ENCODE data around the gene SUSD1.
A peak's percentile ranks its signal among the peaks of the same experiment; 100 is the strongest.

SUSD1 gene

GRCh38 chr9:112120030-112120341 lies 55.1 kb downstream of the SUSD1 start:
- H3K27ac ChIP-seq (ENCODE audit: low read depth, low read length) = no peak overlapping the region
- H2BK120ac ChIP-seq (ENCODE audit: low read depth, low read length) = no peak overlapping the region
- H3K36me3 ChIP-seq (ENCODE audit: control insufficient read depth, insufficient read depth, low read length) = no peaks in the 10 kb centered on the region
- H3K56ac ChIP-seq (ENCODE audit: low read length) = no peak overlapping the region
- no peaks in the 10 kb centered on the region for H3K79me2 ChIP-seq (ENCODE audit: control insufficient read depth, insufficient read depth, low read length)
- DNase-seq = no peak
- no peak overlapping the region for H4K5ac ChIP-seq (ENCODE audit: low read length)
- no peak overlapping the region for H4K8ac ChIP-seq (ENCODE audit: low read depth, low read length)
- H3K27me3 ChIP-seq (ENCODE audit: insufficient read depth, low read length, poor library complexity) = no peaks in the 10 kb centered on the region
- no peaks in the 10 kb centered on the region for H3K79me1 ChIP-seq (ENCODE audit: low read length)
- no peak overlapping the region for H2AK5ac ChIP-seq (ENCODE audit: low read length)
- no peak overlapping the region for H3K4me3 ChIP-seq (ENCODE audit: low read length)
- no peak overlapping the region for H3K9ac ChIP-seq (ENCODE audit: low read length)
- no peak overlapping the region for H2BK15ac ChIP-seq (replicated peaks; ENCODE audit: low read depth)
- no CpG with 5 or more reads among the region's 6 CpGs for WGBS (ENCODE audit: extremely low coverage, insufficient coverage, low lambda C conversion rate)
- no peak overlapping the region for H3K18ac ChIP-seq (ENCODE audit: low read length)
- H2BK5ac ChIP-seq (ENCODE audit: low read length) = no peak overlapping the region
- H3K4me2 ChIP-seq (ENCODE audit: low read length) = no peak overlapping the region
- no peak overlapping the region for H3K4ac ChIP-seq (ENCODE audit: low read depth, low read length)
- peaks cover 5% of the 10 kb centered on the region for H3K4me1 ChIP-seq (ENCODE audit: control insufficient read depth, low read depth, low read length)
- H3K23ac ChIP-seq (ENCODE audit: low read length) = no peak overlapping the region

GRCh38 chr9:112119225-112120029 lies 55.7 kb downstream of the SUSD1 start:
- Histone ChIP-seq H3K79me1 (ENCODE audit: low read length) (no peaks in the 10 kb centered on the region), H2BK15ac (replicated peaks; ENCODE audit: low read depth) (no peak overlapping the region), H3K4me3 (ENCODE audit: low read length) (no peak overlapping the region), H3K36me3 (ENCODE audit: control insufficient read depth, insufficient read depth, low read length) (no peaks in the 10 kb centered on the region), H3K27ac (ENCODE audit: low read depth, low read length) (no peak overlapping the region), H4K8ac (ENCODE audit: low read depth, low read length) (no peak overlapping the region), H2AK5ac (ENCODE audit: low read length) (no peak overlapping the region), H3K56ac (ENCODE audit: low read length) (peak overlapping the region; percentile 25), H3K4me1 (ENCODE audit: control insufficient read depth, low read depth, low read length) (peaks cover 5% of the 10 kb centered on the region), H3K18ac (ENCODE audit: low read length) (no peak overlapping the region), H3K4ac (ENCODE audit: low read depth, low read length) (no peak overlapping the region), H4K5ac (ENCODE audit: low read length) (no peak overlapping the region), H3K27me3 (ENCODE audit: insufficient read depth, low read length, poor library complexity) (no peaks in the 10 kb centered on the region), H2BK120ac (ENCODE audit: low read depth, low read length) (no peak overlapping the region), H3K9ac (ENCODE audit: low read length) (no peak overlapping the region), H3K23ac (ENCODE audit: low read length) (no peak overlapping the region), H3K79me2 (ENCODE audit: control insufficient read depth, insufficient read depth, low read length) (no peaks in the 10 kb centered on the region), H3K4me2 (ENCODE audit: low read length) (no peak overlapping the region), H2BK5ac (ENCODE audit: low read length) (no peak overlapping the region)
- peak; percentile 84 for DNase-seq
- no CpG with 5 or more reads among the region's 10 CpGs for WGBS (ENCODE audit: extremely low coverage, insufficient coverage, low lambda C conversion rate)

- Histone ChIP-seq H3K27me3 (ENCODE audit: insufficient read depth, low read length, poor library complexity) (no peaks in the 10 kb centered on the region), H3K4me2 (ENCODE audit: low read length) (no peak overlapping the region), H3K9ac (ENCODE audit: low read length) (no peak overlapping the region), H3K79me1 (ENCODE audit: low read length) (no peaks in the 10 kb centered on the region), H3K36me3 (ENCODE audit: control insufficient read depth, insufficient read depth, low read length) (no peaks in the 10 kb centered on the region), H2AK5ac (ENCODE audit: low read length) (no peak overlapping the region), H3K56ac (ENCODE audit: low read length) (no peak overlapping the region), H3K4ac (ENCODE audit: low read depth, low read length) (no peak overlapping the region), H4K5ac (ENCODE audit: low read length) (no peak overlapping the region), H3K79me2 (ENCODE audit: control insufficient read depth, insufficient read depth, low read length) (no peaks in the 10 kb centered on the region), H2BK120ac (ENCODE audit: low read depth, low read length) (no peak overlapping the region), H3K18ac (ENCODE audit: low read length) (no peak overlapping the region), H2BK5ac (ENCODE audit: low read length) (no peak overlapping the region), H4K8ac (ENCODE audit: low read depth, low read length) (no peak overlapping the region), H2BK15ac (replicated peaks; ENCODE audit: low read depth) (no peak overlapping the region), H3K27ac (ENCODE audit: low read depth, low read length) (no peak overlapping the region), H3K4me3 (ENCODE audit: low read length) (no peak overlapping the region), H3K4me1 (ENCODE audit: control insufficient read depth, low read depth, low read length) (peaks cover 5% of the 10 kb centered on the region), H3K23ac (ENCODE audit: low read length) (no peak overlapping the region)
- no peak for DNase-seq
- WGBS (ENCODE audit: extremely low coverage, insufficient coverage, low lambda C conversion rate) = no CpG with 5 or more reads among the region's 1 CpG
These were observed 57.1 kb downstream of the SUSD1 start for GRCh38 chr9:112118009-112118408.

- Histone ChIP-seq H3K9ac (ENCODE audit: low read length) (no peak overlapping the region), H4K5ac (ENCODE audit: low read length) (no peak overlapping the region), H3K36me3 (ENCODE audit: control insufficient read depth, insufficient read depth, low read length) (no peaks in the 10 kb centered on the region), H3K79me1 (ENCODE audit: low read length) (no peaks in the 10 kb centered on the region), H2BK120ac (ENCODE audit: low read depth, low read length) (no peak overlapping the region), H3K79me2 (ENCODE audit: control insufficient read depth, insufficient read depth, low read length) (no peaks in the 10 kb centered on the region), H3K18ac (ENCODE audit: low read length) (no peak overlapping the region), H3K23ac (ENCODE audit: low read length) (no peak overlapping the region), H3K4me2 (ENCODE audit: low read length) (no peak overlapping the region), H3K4me3 (ENCODE audit: low read length) (no peak overlapping the region), H2BK15ac (replicated peaks; ENCODE audit: low read depth) (no peak overlapping the region), H2BK5ac (ENCODE audit: low read length) (no peak overlapping the region), H3K56ac (ENCODE audit: low read length) (no peak overlapping the region), H4K8ac (ENCODE audit: low read depth, low read length) (no peak overlapping the region), H3K27me3 (ENCODE audit: insufficient read depth, low read length, poor library complexity) (no peaks in the 10 kb centered on the region), H2AK5ac (ENCODE audit: low read length) (no peak overlapping the region), H3K4ac (ENCODE audit: low read depth, low read length) (no peak overlapping the region), H3K27ac (ENCODE audit: low read depth, low read length) (no peak overlapping the region), H3K4me1 (ENCODE audit: control insufficient read depth, low read depth, low read length) (peaks cover 5% of the 10 kb centered on the region)
- WGBS (ENCODE audit: extremely low coverage, insufficient coverage, low lambda C conversion rate) = no CpG with 5 or more reads among the region's 3 CpGs
- no peak for DNase-seq
These were observed 58.9 kb downstream of the SUSD1 start for GRCh38 chr9:112115970-112116753.

- Histone ChIP-seq H3K4me2 (ENCODE audit: low read length) (no peak overlapping the region), H3K4me1 (ENCODE audit: control insufficient read depth, low read depth, low read length) (peaks cover 3% of the 10 kb centered on the region), H3K4ac (ENCODE audit: low read depth, low read length) (no peak overlapping the region), H2BK5ac (ENCODE audit: low read length) (no peak overlapping the region), H4K5ac (ENCODE audit: low read length) (no peak overlapping the region), H3K27me3 (ENCODE audit: insufficient read depth, low read length, poor library complexity) (no peaks in the 10 kb centered on the region), H3K56ac (ENCODE audit: low read length) (no peak overlapping the region), H3K9ac (ENCODE audit: low read length) (no peak overlapping the region), H4K8ac (ENCODE audit: low read depth, low read length) (no peak overlapping the region), H2AK5ac (ENCODE audit: low read length) (no peak overlapping the region), H3K18ac (ENCODE audit: low read length) (no peak overlapping the region), H3K27ac (ENCODE audit: low read depth, low read length) (no peak overlapping the region), H3K79me2 (ENCODE audit: control insufficient read depth, insufficient read depth, low read length) (no peaks in the 10 kb centered on the region), H2BK15ac (replicated peaks; ENCODE audit: low read depth) (no peak overlapping the region), H3K79me1 (ENCODE audit: low read length) (no peaks in the 10 kb centered on the region), H2BK120ac (ENCODE audit: low read depth, low read length) (no peak overlapping the region), H3K36me3 (ENCODE audit: control insufficient read depth, insufficient read depth, low read length) (no peaks in the 10 kb centered on the region), H3K4me3 (ENCODE audit: low read length) (no peak overlapping the region), H3K23ac (ENCODE audit: low read length) (no peak overlapping the region)
- WGBS (ENCODE audit: extremely low coverage, insufficient coverage, low lambda C conversion rate) = no CpG with 5 or more reads among the region's 3 CpGs
- DNase-seq = no peak
These were observed 60.0 kb downstream of the SUSD1 start for GRCh38 chr9:112115109-112115508.

Data from mesendoderm (in vitro differentiated cells).